Measurements from ENCODE around the gene DNM2.

- TF ChIP-seq POLR2A (IDR thresholded peaks at IDR 0.05) (no peak), CTCF (IDR thresholded peaks at IDR 0.05) (no peak), POLR2AphosphoS5 (IDR thresholded peaks at IDR 0.05) (no peak)
Observed at GRCh38 chr19:10761443-10762250, 43.8 kb downstream of the DNM2 start.
